ENCODE measurements around the gene NLRP3.

DNA sequence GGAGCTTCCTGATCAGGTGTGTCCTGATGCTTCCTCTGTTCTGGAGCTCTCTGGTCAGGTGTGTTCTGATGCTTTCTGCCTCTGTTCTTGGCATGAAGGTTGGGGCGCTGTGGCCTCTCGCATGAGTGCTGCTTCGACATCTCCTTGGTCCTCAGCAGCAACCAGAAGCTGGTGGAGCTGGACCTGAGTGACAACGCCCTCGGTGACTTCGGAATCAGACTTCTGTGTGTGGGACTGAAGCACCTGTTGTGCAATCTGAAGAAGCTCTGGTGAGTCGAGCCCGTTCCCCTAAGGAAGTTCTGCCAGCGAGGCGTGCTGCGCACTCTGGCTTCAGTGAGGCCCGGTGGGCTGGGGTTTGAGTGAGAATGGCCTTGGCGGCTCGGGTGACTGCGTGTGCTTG lies 18.0 kb downstream of the NLRP3 start:
- TF ChIP-seq, protein P1, sequence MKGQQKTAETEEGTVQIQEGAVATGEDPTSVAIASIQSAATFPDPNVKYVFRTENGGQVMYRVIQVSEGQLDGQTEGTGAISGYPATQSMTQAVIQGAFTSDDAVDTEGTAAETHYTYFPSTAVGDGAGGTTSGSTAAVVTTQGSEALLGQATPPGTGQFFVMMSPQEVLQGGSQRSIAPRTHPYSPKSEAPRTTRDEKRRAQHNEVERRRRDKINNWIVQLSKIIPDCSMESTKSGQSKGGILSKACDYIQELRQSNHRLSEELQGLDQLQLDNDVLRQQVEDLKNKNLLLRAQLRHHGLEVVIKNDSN (IDR thresholded peaks at IDR 0.05) = no peak
- no peak for TF ChIP-seq EP300 (IDR thresholded peaks at IDR 0.05; ENCODE audit: borderline replicate concordance)
- TF ChIP-seq, protein P2, sequence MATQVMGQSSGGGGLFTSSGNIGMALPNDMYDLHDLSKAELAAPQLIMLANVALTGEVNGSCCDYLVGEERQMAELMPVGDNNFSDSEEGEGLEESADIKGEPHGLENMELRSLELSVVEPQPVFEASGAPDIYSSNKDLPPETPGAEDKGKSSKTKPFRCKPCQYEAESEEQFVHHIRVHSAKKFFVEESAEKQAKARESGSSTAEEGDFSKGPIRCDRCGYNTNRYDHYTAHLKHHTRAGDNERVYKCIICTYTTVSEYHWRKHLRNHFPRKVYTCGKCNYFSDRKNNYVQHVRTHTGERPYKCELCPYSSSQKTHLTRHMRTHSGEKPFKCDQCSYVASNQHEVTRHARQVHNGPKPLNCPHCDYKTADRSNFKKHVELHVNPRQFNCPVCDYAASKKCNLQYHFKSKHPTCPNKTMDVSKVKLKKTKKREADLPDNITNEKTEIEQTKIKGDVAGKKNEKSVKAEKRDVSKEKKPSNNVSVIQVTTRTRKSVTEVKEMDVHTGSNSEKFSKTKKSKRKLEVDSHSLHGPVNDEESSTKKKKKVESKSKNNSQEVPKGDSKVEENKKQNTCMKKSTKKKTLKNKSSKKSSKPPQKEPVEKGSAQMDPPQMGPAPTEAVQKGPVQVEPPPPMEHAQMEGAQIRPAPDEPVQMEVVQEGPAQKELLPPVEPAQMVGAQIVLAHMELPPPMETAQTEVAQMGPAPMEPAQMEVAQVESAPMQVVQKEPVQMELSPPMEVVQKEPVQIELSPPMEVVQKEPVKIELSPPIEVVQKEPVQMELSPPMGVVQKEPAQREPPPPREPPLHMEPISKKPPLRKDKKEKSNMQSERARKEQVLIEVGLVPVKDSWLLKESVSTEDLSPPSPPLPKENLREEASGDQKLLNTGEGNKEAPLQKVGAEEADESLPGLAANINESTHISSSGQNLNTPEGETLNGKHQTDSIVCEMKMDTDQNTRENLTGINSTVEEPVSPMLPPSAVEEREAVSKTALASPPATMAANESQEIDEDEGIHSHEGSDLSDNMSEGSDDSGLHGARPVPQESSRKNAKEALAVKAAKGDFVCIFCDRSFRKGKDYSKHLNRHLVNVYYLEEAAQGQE (IDR thresholded peaks at IDR 0.05; ENCODE audit: low read depth) = no peak
- no peak for TF ChIP-seq CEBPB (IDR thresholded peaks at IDR 0.05)
- no peak for TF ChIP-seq RAD21 (IDR thresholded peaks at IDR 0.05; ENCODE audit: low read depth)
- TF ChIP-seq, protein P3, sequence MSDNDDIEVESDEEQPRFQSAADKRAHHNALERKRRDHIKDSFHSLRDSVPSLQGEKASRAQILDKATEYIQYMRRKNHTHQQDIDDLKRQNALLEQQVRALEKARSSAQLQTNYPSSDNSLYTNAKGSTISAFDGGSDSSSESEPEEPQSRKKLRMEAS (IDR thresholded peaks at IDR 0.05) = no peak
- TF ChIP-seq CREB1 (IDR thresholded peaks at IDR 0.05; ENCODE audit: low read depth) = no peak
- TF ChIP-seq TAF1 (IDR thresholded peaks at IDR 0.05; ENCODE audit: low read depth) = no peak
- no peak for TF ChIP-seq FOXM1 (IDR thresholded peaks at IDR 0.05; ENCODE audit: borderline replicate concordance, low read depth)
- no peak for TF ChIP-seq YY1 (IDR thresholded peaks at IDR 0.05; ENCODE audit: low read depth)
- TF ChIP-seq NFIC (IDR thresholded peaks at IDR 0.05) = no peak
- TF ChIP-seq TEAD4 (IDR thresholded peaks at IDR 0.05) = no peak
- no peak for TF ChIP-seq EGR1 (IDR thresholded peaks at IDR 0.05)
- no peak for TF ChIP-seq ZBTB7A (IDR thresholded peaks at IDR 0.05; ENCODE audit: low read depth)

Measured in Ishikawa (cell line).